Stomach (tissue), 9 donors: ENCODE results near the gene RAB23. TPM values are rescaled to one million over a fixed set of nuclear protein-coding genes. Genes with fewer than 3 reads are reported as not detected.

Experiments used
- DNase-seq, 2 donors: peaks; one replicate each; pipeline versions ENCODE4 v3.0.0 to v3.0.0-alpha.2; 2013 to 2019
- H3K27ac ChIP-seq, 5 donors: fragments of 200-600 bp in 4 of 5; sonication (generic) in 4 of 5; one replicate each; pipeline ENCODE4 v1.5.1; 2013 to 2019; ENCODE audit warnings: mild to moderate bottlenecking in 1 of 5, moderate library complexity in 1 of 5
- H3K27me3 ChIP-seq, 3 donors: fragments of 200-600 bp; sonication (generic); one replicate each; pipeline ENCODE4 v1.5.1; 2017 to 2019; ENCODE audit warnings: mixed run types in 1 of 3
- H3K36me3 ChIP-seq, 4 donors: fragments of 200-600 bp; sonication (generic); 1 replicate in 3 of 4; 2 replicates in 1 of 4; pipeline ENCODE4 v1.5.1; 2016 to 2019
- H3K4me1 ChIP-seq, 4 donors: fragments of 200-600 bp; sonication (generic); one replicate each; pipeline ENCODE4 v1.5.1; 2016 to 2019
- H3K4me3 ChIP-seq, 4 donors: fragments of 200-600 bp; sonication (generic) in 3 of 4; one replicate each; pipeline ENCODE4 v1.5.1; 2016 to 2019; ENCODE audit warnings: mild to moderate bottlenecking in 1 of 4
- H3K9me3 ChIP-seq, 4 donors: fragments of 200-600 bp; sonication (generic); one replicate each; pipeline ENCODE4 v1.5.1; 2016 to 2019
- EP300 ChIP-seq: sonication (generic); formaldehyde crosslinking; IDR thresholded peaks from one replicate; pipeline ENCODE4 v1.6.1; 2017; ENCODE audit warnings: antibody characterized with exemption
- POLR2A ChIP-seq, 4 donors: fragments of 450-650 bp; IDR thresholded peaks; one replicate each; pipeline ENCODE4 v1.6.1; 2016; ENCODE audit warnings: antibody characterized with exemption in 4 of 4, control low read depth in 2 of 4, mild to moderate bottlenecking in 1 of 4, moderate library complexity in 1 of 4
- POLR2AphosphoS5 ChIP-seq, 3 donors: sonication (generic); formaldehyde crosslinking; IDR thresholded peaks; one replicate each; pipeline ENCODE4 v1.6.1; 2016; ENCODE audit warnings: antibody characterized with exemption in 3 of 3
- WGBS, 5 donors: extraction: QIAGEN DNeasy Blood & Tissue Kit in 3 of 5; methylation state at CpG; one replicate each; pipeline versions ENCODE4 v1.1.5 to v1.1.7; 2013 to 2018; 5-methylcytosine and 5-hydroxymethylcytosine counted together
- intact Hi-C: fragments of 100-400 bp; cut with DNase I; formaldehyde crosslinking; loops from one replicate; pipeline ENCODE4 v1.15.1; 2023; ENCODE audit warnings: low total_unique reads
- polyA plus RNA-seq, 3 donors: library from polyadenylated mRNA; stranded (reverse); fragments of 200-250 nt; gene quantifications; one replicate each; pipeline ENCODE4 v1.2.3, GENCODE V29; 2013
- total RNA-seq, 5 donors: library from RNA; depleted of rRNA; stranded (reverse); fragments of >200 nt; gene quantifications; one replicate each; pipeline versions ENCODE4 v1.1.0 to v1.2.3, GENCODE V29; 2014 to 2016
- TF ChIP-seq, protein P1 (sequence below), 7 experiments: fragments of 450-650 bp in 4 of 7; fragments of 200-600 bp in 3 of 7; sonication (generic) in 3 of 7; IDR thresholded peaks; one replicate each; pipeline ENCODE4 v1.5.1; 2016 to 2019; ENCODE audit warnings: antibody characterized with exemption in 7 of 7, control low read depth in 2 of 7, mild to moderate bottlenecking in 1 of 7
- donor health status: healthy with polysubstance abuse.
- donor health status: Bipolar disorder and iron deficiency.
- donor health status: healthy.

Gene RAB23
- total and polyA plus RNA-seq, 8 donors: 5.5 to 51.3 (median 13.0) TPM

DNA sequence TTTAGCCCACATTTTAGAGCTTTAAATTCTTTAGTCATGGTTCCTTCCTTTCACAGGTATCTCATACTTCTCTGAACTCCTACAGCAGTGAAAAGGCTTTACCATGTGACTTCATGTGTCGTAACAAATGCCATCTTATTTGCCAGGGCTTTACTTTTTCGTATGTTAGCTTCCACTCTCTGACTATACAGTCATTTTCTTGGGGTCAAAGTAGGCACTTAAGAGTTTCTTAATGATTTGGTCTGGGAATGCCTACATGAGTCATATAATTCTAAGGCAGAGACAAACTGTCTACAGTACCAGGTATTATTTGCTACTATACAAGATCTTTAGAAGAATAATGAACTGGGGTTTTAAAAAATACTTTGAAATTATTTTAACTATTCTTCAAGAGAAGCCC, 15.0 kb downstream of the RAB23 start:
- DNase-seq: no peak
- Histone ChIP-seq H3K27me3 (no peaks in the 10 kb centered on the region), H3K9me3 (no peaks in the 10 kb centered on the region), H3K4me3 (no peak overlapping the region), H3K4me1 (peaks cover 0 to 18% (median 0%) of the 10 kb centered on the region in 4 donors), H3K27ac (no peak overlapping the region), H3K36me3 (no peaks in the 10 kb centered on the region)
- TF ChIP-seq POLR2AphosphoS5 (IDR thresholded peaks at IDR 0.05) (no peak), EP300 (no peak), POLR2A (IDR thresholded peaks at IDR 0.05) (no peak)
- TF ChIP-seq, protein P1, sequence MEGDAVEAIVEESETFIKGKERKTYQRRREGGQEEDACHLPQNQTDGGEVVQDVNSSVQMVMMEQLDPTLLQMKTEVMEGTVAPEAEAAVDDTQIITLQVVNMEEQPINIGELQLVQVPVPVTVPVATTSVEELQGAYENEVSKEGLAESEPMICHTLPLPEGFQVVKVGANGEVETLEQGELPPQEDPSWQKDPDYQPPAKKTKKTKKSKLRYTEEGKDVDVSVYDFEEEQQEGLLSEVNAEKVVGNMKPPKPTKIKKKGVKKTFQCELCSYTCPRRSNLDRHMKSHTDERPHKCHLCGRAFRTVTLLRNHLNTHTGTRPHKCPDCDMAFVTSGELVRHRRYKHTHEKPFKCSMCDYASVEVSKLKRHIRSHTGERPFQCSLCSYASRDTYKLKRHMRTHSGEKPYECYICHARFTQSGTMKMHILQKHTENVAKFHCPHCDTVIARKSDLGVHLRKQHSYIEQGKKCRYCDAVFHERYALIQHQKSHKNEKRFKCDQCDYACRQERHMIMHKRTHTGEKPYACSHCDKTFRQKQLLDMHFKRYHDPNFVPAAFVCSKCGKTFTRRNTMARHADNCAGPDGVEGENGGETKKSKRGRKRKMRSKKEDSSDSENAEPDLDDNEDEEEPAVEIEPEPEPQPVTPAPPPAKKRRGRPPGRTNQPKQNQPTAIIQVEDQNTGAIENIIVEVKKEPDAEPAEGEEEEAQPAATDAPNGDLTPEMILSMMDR (IDR thresholded peaks at IDR 0.05): no peak
- intact Hi-C loops: no loop called here
- 77 to 89% (median 86%) methylated on average over 2 of the region's 2 CpGs for WGBS, 5 donors

DNA sequence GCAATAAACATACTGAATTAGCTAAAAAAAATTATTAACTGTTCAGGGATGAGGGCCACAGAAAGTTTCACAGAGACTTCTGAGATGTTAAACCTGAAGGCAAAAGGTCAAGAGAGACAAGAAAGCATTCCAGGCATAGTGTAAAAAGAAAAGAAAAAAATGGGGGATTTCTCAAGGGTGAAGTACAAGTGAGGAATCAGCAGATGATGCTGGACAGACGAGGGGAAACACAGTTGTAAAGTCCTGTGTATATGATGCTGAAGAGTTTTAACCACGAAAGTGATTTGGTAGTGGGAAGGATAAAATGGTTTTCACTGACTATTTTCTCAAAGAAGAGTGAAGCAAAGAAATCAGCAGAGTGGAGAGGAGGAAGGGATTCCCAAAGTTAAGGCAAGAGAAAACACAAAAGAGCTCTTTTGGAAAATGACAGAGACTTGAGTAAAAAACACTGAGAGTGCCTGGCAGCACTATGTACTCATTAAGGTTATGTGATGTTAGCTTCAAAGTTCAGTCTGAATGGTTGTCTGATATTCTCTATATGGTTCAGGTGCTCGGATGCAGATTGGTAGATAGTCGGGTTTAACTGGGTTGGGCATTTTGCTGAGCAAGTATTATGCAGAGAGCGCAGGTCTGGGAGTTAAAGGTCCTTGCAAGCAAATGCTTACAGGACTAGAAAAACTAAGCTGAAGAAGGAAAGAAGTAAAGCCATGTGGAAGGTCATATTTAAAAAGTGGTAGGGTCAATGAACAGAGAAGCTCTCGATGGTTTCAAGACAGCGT, 16.4 kb downstream of the RAB23 start:
- intact Hi-C loops: no loop called here
- Histone ChIP-seq H3K36me3 (no peaks in the 10 kb centered on the region), H3K27me3 (no peaks in the 10 kb centered on the region), H3K27ac (no peak overlapping the region), H3K4me3 (no peak overlapping the region), H3K9me3 (no peaks in the 10 kb centered on the region), H3K4me1 (peaks cover 0 to 18% (median 0%) of the 10 kb centered on the region in 4 donors)
- 85 to 87% (median 86%) methylated on average over 7 of the region's 7 CpGs for WGBS, 5 donors
- DNase-seq: no peak
- no peak for TF ChIP-seq POLR2A (IDR thresholded peaks at IDR 0.05)
- no peak for TF ChIP-seq EP300
- TF ChIP-seq POLR2AphosphoS5 (IDR thresholded peaks at IDR 0.05): no peak

DNA sequence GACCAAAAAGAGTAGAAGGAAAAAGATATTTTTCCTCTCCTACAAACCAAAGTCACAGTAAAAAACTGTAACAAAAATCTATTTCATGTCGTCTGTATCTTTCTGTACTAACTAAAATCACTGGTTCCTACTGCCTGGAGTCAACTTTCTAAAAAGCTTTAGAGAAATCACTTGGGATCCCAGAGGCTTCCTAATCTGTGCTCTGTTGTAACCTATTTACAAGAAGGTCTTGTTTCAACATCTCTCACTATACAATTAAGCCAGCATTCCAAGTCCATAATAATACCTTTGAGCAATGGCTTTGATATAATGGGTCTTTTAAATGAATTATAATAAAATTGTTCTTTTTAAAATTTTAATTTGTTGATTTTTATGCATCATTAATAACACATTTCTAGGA, 20.4 kb downstream of the RAB23 start:
- 74 to 87% (median 82%) methylated on average over 1 of the region's 1 CpG for WGBS, 5 donors
- H3K4me3 ChIP-seq: no peak overlapping the region
- TF ChIP-seq POLR2A (IDR thresholded peaks at IDR 0.05): no peak
- intact Hi-C loops: no loop called here
- H3K36me3 ChIP-seq: no peaks in the 10 kb centered on the region
- no peak for DNase-seq
- H3K9me3 ChIP-seq: no peaks in the 10 kb centered on the region
- H3K4me1 ChIP-seq: peaks cover 0 to 25% (median 10%) of the 10 kb centered on the region in 4 donors
- H3K27ac ChIP-seq: no peak overlapping the region
- no peaks in the 10 kb centered on the region for H3K27me3 ChIP-seq

DNA sequence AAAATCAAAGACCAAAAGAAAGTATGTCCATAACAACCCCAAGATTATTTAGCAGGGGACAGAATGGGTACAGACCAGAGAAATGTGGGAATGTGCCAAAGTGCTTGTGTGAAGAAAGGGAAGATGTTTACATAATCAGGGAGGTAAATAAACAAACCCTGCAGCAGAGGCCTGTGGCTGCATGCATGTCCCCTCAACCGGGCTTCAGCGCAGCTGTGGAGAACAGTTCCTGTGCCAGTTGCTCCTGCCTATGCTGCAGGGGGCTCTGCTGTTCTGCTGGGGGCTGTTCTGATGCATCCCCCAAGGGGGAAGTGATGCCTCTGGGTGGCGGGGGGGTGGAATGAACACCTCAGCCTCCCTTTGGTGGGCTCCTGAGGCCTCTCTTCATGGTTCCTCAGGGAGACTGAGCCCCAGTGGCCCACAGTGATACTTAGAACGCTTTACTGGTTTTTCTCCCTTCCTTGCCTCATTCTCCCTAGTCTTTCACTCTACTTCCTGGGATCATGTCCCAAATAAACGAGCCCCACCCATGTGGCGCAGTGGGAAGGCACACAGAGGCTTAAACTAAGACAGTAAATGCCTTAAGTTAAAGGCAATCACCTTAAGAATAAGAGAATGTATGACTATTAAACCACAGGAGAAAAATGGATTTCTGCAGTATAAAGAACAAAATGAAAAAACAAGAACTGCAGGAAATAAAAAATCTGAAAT, 23.0 kb downstream of the RAB23 start:
- H3K4me3 ChIP-seq: no peak overlapping the region
- WGBS, 5 donors: 42 to 51% (median 46%) methylated on average over 6 of the region's 6 CpGs
- H3K27me3 ChIP-seq: no peaks in the 10 kb centered on the region
- H3K36me3 ChIP-seq: no peaks in the 10 kb centered on the region
- H3K4me1 ChIP-seq: peaks cover 0 to 13% (median 9%) of the 10 kb centered on the region in 4 donors
- no peaks in the 10 kb centered on the region for H3K9me3 ChIP-seq
- peak in 1 of 2 donors; percentile 10 for DNase-seq
- no peak overlapping the region for H3K27ac ChIP-seq
- TF ChIP-seq POLR2A (IDR thresholded peaks at IDR 0.05) (no peak), POLR2AphosphoS5 (IDR thresholded peaks at IDR 0.05) (peak in 1 of 3 donors; percentile 24), EP300 (no peak)
- TF ChIP-seq, protein P1 (IDR thresholded peaks at IDR 0.05): no peak
- intact Hi-C loops: no loop called here

DNA sequence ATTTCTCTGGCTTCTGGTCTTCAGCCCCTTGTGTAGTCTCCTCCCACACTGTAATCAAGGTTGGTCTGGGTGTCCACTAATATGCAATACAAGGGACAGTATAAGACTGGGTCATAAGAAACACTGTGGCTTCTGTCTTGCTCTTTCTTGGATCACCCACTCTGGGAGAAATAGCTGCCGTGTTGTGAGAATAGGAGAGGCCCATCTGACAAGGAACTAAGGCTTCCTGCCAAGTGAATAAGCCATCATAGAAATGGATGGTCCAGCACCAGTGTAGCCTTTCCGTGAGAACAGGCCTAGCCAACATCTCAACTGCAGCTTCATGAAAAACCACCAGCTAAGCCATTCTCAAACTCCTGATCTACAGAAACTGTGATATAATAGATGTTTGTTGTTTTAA, 26.6 kb downstream of the RAB23 start:
- H3K27me3 ChIP-seq: no peaks in the 10 kb centered on the region
- WGBS, 5 donors: 57 to 93% (median 81%) methylated on average over 2 of the region's 2 CpGs
- peaks cover 0 to 20% (median 5%) of the 10 kb centered on the region in 4 donors for H3K36me3 ChIP-seq
- no peak for DNase-seq
- intact Hi-C loops: no loop called here
- TF ChIP-seq EP300: no peak
- TF ChIP-seq POLR2A (IDR thresholded peaks at IDR 0.05): no peak
- TF ChIP-seq, protein P1 (IDR thresholded peaks at IDR 0.05): no peak
- TF ChIP-seq POLR2AphosphoS5 (IDR thresholded peaks at IDR 0.05): no peak
- H3K4me3 ChIP-seq: no peak overlapping the region
- H3K27ac ChIP-seq: no peak overlapping the region
- no peaks in the 10 kb centered on the region for H3K9me3 ChIP-seq
- peaks cover 0 to 13% (median 9%) of the 10 kb centered on the region in 4 donors for H3K4me1 ChIP-seq
